Muscle layer of duodenum (tissue), 2 donors: ENCODE measurements around the gene COPS2.

Source experiments
- H3K27ac ChIP-seq: one replicate; pipeline ENCODE4 v1.7.0; 2013; ENCODE audit warnings: mild to moderate bottlenecking, low read length
- H3K27me3 ChIP-seq: one replicate; pipeline ENCODE4 v1.7.0; 2013; ENCODE audit warnings: low read depth, mild to moderate bottlenecking, control low read depth, low read length
- H3K36me3 ChIP-seq, 2 donors: one replicate each; pipeline ENCODE4 v1.7.0; 2013; ENCODE audit warnings: low read length in 2 of 2, control low read depth in 1 of 2, mild to moderate bottlenecking in 1 of 2; ENCODE audit not compliant: insufficient read depth in 2 of 2, control insufficient read depth in 1 of 2
- H3K4me1 ChIP-seq, 2 donors: one replicate each; pipeline ENCODE4 v1.7.0; 2013; ENCODE audit warnings: low read length in 2 of 2, mild to moderate bottlenecking in 2 of 2, control low read depth in 1 of 2, moderate library complexity in 1 of 2; ENCODE audit not compliant: insufficient read depth in 2 of 2, control insufficient read depth in 1 of 2
- H3K4me3 ChIP-seq, 2 donors: one replicate each; pipeline ENCODE4 v1.7.0; 2013; ENCODE audit warnings: low read length in 2 of 2, low read depth in 1 of 2, mild to moderate bottlenecking in 1 of 2
- H3K9me3 ChIP-seq, 2 donors: one replicate each; pipeline ENCODE4 v1.7.0; 2013; ENCODE audit warnings: low read length in 2 of 2, control low read depth in 1 of 2, mild to moderate bottlenecking in 1 of 2; ENCODE audit not compliant: control insufficient read depth in 1 of 2
- donor health status: healthy.

The COPS2 gene

GRCh38 chr15:49135342-49135857, 20.0 kb downstream of the COPS2 start:
- Histone ChIP-seq H3K9me3 (no peaks in the 10 kb centered on the region), H3K36me3 (peaks cover 53 to 66% of the 10 kb centered on the region in 2 donors), H3K4me3 (no peak overlapping the region), H3K27ac (no peak overlapping the region), H3K4me1 (no peaks in the 10 kb centered on the region), H3K27me3 (no peaks in the 10 kb centered on the region)

- H3K4me1 ChIP-seq = no peaks in the 10 kb centered on the region
- H3K27me3 ChIP-seq = no peaks in the 10 kb centered on the region
- H3K9me3 ChIP-seq = no peaks in the 10 kb centered on the region
- peaks cover 59 to 62% of the 10 kb centered on the region in 2 donors for H3K36me3 ChIP-seq
- no peak overlapping the region for H3K4me3 ChIP-seq
- no peak overlapping the region for H3K27ac ChIP-seq
These were observed 20.6 kb downstream of the COPS2 start for GRCh38 chr15:49134683-49135341.

GRCh38 chr15:49131403-49131802, 24.0 kb downstream of the COPS2 start:
- no peak overlapping the region for H3K27ac ChIP-seq
- no peak overlapping the region for H3K4me3 ChIP-seq
- no peaks in the 10 kb centered on the region for H3K4me1 ChIP-seq
- no peaks in the 10 kb centered on the region for H3K9me3 ChIP-seq
- no peaks in the 10 kb centered on the region for H3K27me3 ChIP-seq
- peaks cover 57 to 67% of the 10 kb centered on the region in 2 donors for H3K36me3 ChIP-seq

- H3K27me3 ChIP-seq = no peaks in the 10 kb centered on the region
- no peak overlapping the region for H3K27ac ChIP-seq
These were observed 31.0 kb downstream of the COPS2 start for GRCh38 chr15:49124371-49124770.

GRCh38 chr15:49122541-49123062, 32.8 kb downstream of the COPS2 start:
- Histone ChIP-seq H3K9me3 (no peaks in the 10 kb centered on the region), H3K27me3 (no peaks in the 10 kb centered on the region), H3K4me1 (no peaks in the 10 kb centered on the region), H3K4me3 (no peak overlapping the region), H3K36me3 (peaks cover 11 to 13% of the 10 kb centered on the region in 2 donors), H3K27ac (no peak overlapping the region)

More at GRCh38 chr15:49124371-49124770, 31.0 kb downstream of the COPS2 start:
- Histone ChIP-seq H3K36me3 (peaks cover 22 to 23% of the 10 kb centered on the region in 2 donors), H3K4me1 (no peaks in the 10 kb centered on the region), H3K4me3 (no peak overlapping the region), H3K9me3 (no peaks in the 10 kb centered on the region)

- Histone ChIP-seq H3K4me1 (no peaks in the 10 kb centered on the region), H3K27ac (no peak overlapping the region), H3K36me3 (peaks cover 5 to 7% of the 10 kb centered on the region in 2 donors)
These were observed 33.5 kb downstream of the COPS2 start for GRCh38 chr15:49121901-49122300.

GRCh38 chr15:49120832-49121231, 34.6 kb downstream of the COPS2 start:
- H3K9me3 ChIP-seq = no peaks in the 10 kb centered on the region
- peaks cover 0 to 7% of the 10 kb centered on the region in 2 donors for H3K36me3 ChIP-seq
- H3K27me3 ChIP-seq = no peaks in the 10 kb centered on the region
- H3K4me3 ChIP-seq = no peak overlapping the region
- no peak overlapping the region for H3K27ac ChIP-seq
- H3K4me1 ChIP-seq = no peaks in the 10 kb centered on the region

More at GRCh38 chr15:49121901-49122300, 33.5 kb downstream of the COPS2 start:
- Histone ChIP-seq H3K27me3 (no peaks in the 10 kb centered on the region), H3K9me3 (no peaks in the 10 kb centered on the region), H3K4me3 (no peak overlapping the region)

- Histone ChIP-seq H3K27me3 (no peaks in the 10 kb centered on the region), H3K4me3 (no peak overlapping the region), H3K4me1 (no peaks in the 10 kb centered on the region), H3K36me3 (peaks cover 0 to 11% of the 10 kb centered on the region in 2 donors), H3K9me3 (peaks cover 6 to 7% of the 10 kb centered on the region in 2 donors), H3K27ac (no peak overlapping the region)
These were observed 39.1 kb downstream of the COPS2 start for GRCh38 chr15:49116108-49116857.

- Histone ChIP-seq H3K27me3 (no peaks in the 10 kb centered on the region), H3K4me1 (no peaks in the 10 kb centered on the region), H3K4me3 (no peak overlapping the region), H3K9me3 (peaks cover 6 to 7% of the 10 kb centered on the region in 2 donors), H3K36me3 (peaks cover 0 to 17% of the 10 kb centered on the region in 2 donors), H3K27ac (no peak overlapping the region)
These were observed 40.3 kb downstream of the COPS2 start for GRCh38 chr15:49115062-49115461.

GRCh38 chr15:49110158-49110944, 45.0 kb downstream of the COPS2 start:
- Histone ChIP-seq H3K36me3 (peaks cover under 1 to 26% of the 10 kb centered on the region in 2 donors), H3K4me1 (no peaks in the 10 kb centered on the region), H3K4me3 (no peak overlapping the region), H3K27me3 (no peaks in the 10 kb centered on the region), H3K27ac (no peak overlapping the region), H3K9me3 (peaks cover 6 to 7% of the 10 kb centered on the region in 2 donors)

- Histone ChIP-seq H3K4me1 (no peaks in the 10 kb centered on the region), H3K9me3 (no peaks in the 10 kb centered on the region), H3K27me3 (no peaks in the 10 kb centered on the region), H3K4me3 (no peak overlapping the region), H3K36me3 (peaks cover 3 to 16% of the 10 kb centered on the region in 2 donors), H3K27ac (no peak overlapping the region)
These were observed 52.4 kb downstream of the COPS2 start for GRCh38 chr15:49103002-49103401.
